ENCODE data around the gene CDH2. TPM values are rescaled to one million over a fixed set of nuclear protein-coding genes. Genes with fewer than 3 reads are reported as not detected.

Gene CDH2
- total RNA-seq, 1 experiment from 2014 or later = 36.2 TPM

DNA sequence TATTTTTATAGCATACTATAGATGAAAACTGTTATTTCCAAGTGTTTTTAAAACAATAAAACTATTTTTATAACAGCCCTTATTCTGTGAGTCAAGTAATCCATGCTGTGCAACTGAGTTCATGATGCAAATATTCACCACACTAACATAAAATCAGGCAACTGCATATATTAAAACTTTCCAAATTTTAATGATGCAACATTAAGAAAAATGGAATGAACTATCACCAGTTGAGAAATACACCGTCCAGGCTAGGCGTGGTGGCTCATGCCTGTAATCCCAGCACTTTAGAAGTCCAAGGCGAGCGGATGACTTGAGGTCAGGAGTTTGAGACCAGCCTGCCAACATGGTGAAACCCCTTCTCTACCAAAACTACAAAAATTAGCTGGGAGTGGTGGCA, 114.5 kb downstream of the CDH2 start:
- DNase-seq = no peak
- Histone ChIP-seq H3K56ac (ENCODE audit: insufficient read length, low read depth, low read length) (no peak overlapping the region), H3K23ac (ENCODE audit: insufficient read length, low read depth, low read length) (no peak overlapping the region), H3K27me3 (ENCODE audit: insufficient read depth, low read length) (no peaks in the 10 kb centered on the region), H3K4me1 (ENCODE audit: insufficient read depth, low read length) (no peaks in the 10 kb centered on the region; the same call in 1 of the 2 replicates), H3K27ac (ENCODE audit: insufficient read length, low read depth, low read length) (no peak overlapping the region), H3K18ac (ENCODE audit: insufficient read length, low read depth, low read length) (no peak overlapping the region), H2BK20ac (ENCODE audit: low read depth, low read length, poor library complexity, severe bottlenecking) (no peak overlapping the region), H2BK15ac (ENCODE audit: low read depth, low read length) (no peak overlapping the region), H2BK12ac (ENCODE audit: insufficient read length, low read depth, low read length) (no peak overlapping the region), H3K79me1 (ENCODE audit: insufficient read depth, low read depth, low read length, poor library complexity, severe bottlenecking) (no peaks in the 10 kb centered on the region), H4K5ac (ENCODE audit: insufficient read length, low read depth, low read length) (no peak overlapping the region), H4K91ac (ENCODE audit: insufficient read length, low read depth, low read length) (no peak overlapping the region), H3K4ac (ENCODE audit: low read depth, low read length) (no peak overlapping the region), H2AK5ac (ENCODE audit: insufficient read length, low read length) (no peak overlapping the region), H4K20me1 (ENCODE audit: control insufficient read depth, insufficient read depth, insufficient read length) (no peaks in the 10 kb centered on the region), H3K9ac (ENCODE audit: extremely low read depth, insufficient read length, low read length) (no peak overlapping the region), H3K79me2 (ENCODE audit: insufficient read depth, low read length) (peaks cover 2% of the 10 kb centered on the region; the same call in 1 of the 2 replicates), H2AFZ (ENCODE audit: low read length) (no peak overlapping the region), H4K8ac (replicated peaks; ENCODE audit: insufficient read length, low read depth, low read length) (no peak overlapping the region), H2BK120ac (ENCODE audit: low read depth, low read length, poor library complexity, severe bottlenecking) (no peak overlapping the region), H3K23me2 (ENCODE audit: insufficient read length, low read depth, low read length, poor library complexity, severe bottlenecking) (no peaks in the 10 kb centered on the region), H3K4me2 (ENCODE audit: insufficient read depth, insufficient read length, low read length) (no peak overlapping the region), H3K9me3 (ENCODE audit: control insufficient read depth, low read depth, low read length) (no peaks in the 10 kb centered on the region), H2BK5ac (ENCODE audit: insufficient read length, low read length) (no peak overlapping the region), H3T11ph (ENCODE audit: low read length) (no peak overlapping the region), H3K14ac (ENCODE audit: insufficient read depth, low read length) (no peak overlapping the region)
- H3K27me3 Mint-ChIP-seq (ENCODE audit: low read depth) = no peaks in the 10 kb centered on the region
- TF ChIP-seq, protein P1, sequence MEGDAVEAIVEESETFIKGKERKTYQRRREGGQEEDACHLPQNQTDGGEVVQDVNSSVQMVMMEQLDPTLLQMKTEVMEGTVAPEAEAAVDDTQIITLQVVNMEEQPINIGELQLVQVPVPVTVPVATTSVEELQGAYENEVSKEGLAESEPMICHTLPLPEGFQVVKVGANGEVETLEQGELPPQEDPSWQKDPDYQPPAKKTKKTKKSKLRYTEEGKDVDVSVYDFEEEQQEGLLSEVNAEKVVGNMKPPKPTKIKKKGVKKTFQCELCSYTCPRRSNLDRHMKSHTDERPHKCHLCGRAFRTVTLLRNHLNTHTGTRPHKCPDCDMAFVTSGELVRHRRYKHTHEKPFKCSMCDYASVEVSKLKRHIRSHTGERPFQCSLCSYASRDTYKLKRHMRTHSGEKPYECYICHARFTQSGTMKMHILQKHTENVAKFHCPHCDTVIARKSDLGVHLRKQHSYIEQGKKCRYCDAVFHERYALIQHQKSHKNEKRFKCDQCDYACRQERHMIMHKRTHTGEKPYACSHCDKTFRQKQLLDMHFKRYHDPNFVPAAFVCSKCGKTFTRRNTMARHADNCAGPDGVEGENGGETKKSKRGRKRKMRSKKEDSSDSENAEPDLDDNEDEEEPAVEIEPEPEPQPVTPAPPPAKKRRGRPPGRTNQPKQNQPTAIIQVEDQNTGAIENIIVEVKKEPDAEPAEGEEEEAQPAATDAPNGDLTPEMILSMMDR (conservative IDR thresholded peaks at IDR 0.05) = no peak
- no peak overlapping the region for H3K4me3 Mint-ChIP-seq
- peaks cover 0 to 6% (median 3%) of the 10 kb centered on the region in 3 experiments; a peak in 3 of 7 replicates for H3K36me3 Mint-ChIP-seq (ENCODE audit: insufficient read depth in 1 of 3, low read depth in 3 of 3)
- H3K27ac Mint-ChIP-seq = no peak overlapping the region
- H3K4me1 Mint-ChIP-seq = peaks cover 22 to 24% of the 10 kb centered on the region in 2 experiments
- no CpG with 5 or more reads among the region's 4 CpGs for WGBS (ENCODE audit: extremely low coverage, insufficient read length, low lambda C conversion rate)
- H3K9me3 Mint-ChIP-seq = peaks cover 2 to 3% of the 10 kb centered on the region in 2 experiments; a peak in 2 of 5 replicates
